ENCODE data around the gene AUTS2.

Gene AUTS2

GRCh38 chr7:70681469-70682350 lies 1083.4 kb downstream of the AUTS2 start:
- no peak for DNase-seq (ENCODE audit: low read depth, low spot score)
- TF ChIP-seq YY1 (IDR thresholded peaks at IDR 0.05; ENCODE audit: insufficient read depth, insufficient read length) (no peak), ZNF274 (IDR thresholded peaks at IDR 0.05; ENCODE audit: low read depth, low read length) (no peak), SUZ12 (IDR thresholded peaks at IDR 0.05; ENCODE audit: extremely low read depth, insufficient read depth, insufficient read length) (no peak)
- Histone ChIP-seq H3K36me3 (ENCODE audit: insufficient read depth, insufficient read length, low read length) (no peaks in the 10 kb centered on the region), H3K27me3 (ENCODE audit: insufficient read depth, insufficient read length) (peaks cover 8% of the 10 kb centered on the region), H3K4me3 (ENCODE audit: insufficient read length, low read depth) (no peak overlapping the region), H3K9me3 (ENCODE audit: insufficient read depth, low read length) (no peaks in the 10 kb centered on the region), H3K9ac (ENCODE audit: insufficient read length, low read depth) (no peak overlapping the region), H3K4me1 (ENCODE audit: insufficient read depth, insufficient read length) (no peaks in the 10 kb centered on the region)

DNA sequence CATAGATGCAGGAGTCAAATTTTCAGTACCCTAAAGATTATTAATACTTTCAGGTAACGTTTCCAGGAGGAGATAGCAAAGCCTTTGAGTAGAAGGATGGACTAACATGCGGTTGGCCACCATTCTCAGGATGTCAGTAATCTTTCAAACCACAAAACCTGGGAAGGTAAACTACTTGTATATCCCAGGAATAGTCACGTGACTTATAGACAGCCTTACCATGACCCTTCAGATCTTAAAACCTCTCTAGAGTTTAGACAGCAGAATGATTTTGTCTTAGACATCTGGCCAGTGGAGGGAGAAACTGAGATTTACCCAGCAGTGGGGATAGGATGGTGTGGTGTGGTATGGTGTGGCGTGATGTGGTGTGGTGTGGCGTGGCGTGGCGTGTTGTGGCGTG lies 1085.9 kb downstream of the AUTS2 start:
- no peaks in the 10 kb centered on the region for H3K4me1 ChIP-seq (ENCODE audit: insufficient read depth, insufficient read length)
- no peaks in the 10 kb centered on the region for H3K9me3 ChIP-seq (ENCODE audit: insufficient read depth, low read length)
- no peak overlapping the region for H3K9ac ChIP-seq (ENCODE audit: insufficient read length, low read depth)
- peaks cover 8% of the 10 kb centered on the region for H3K27me3 ChIP-seq (ENCODE audit: insufficient read depth, insufficient read length)
- TF ChIP-seq SUZ12 (IDR thresholded peaks at IDR 0.05; ENCODE audit: extremely low read depth, insufficient read depth, insufficient read length) = no peak
- no peak for TF ChIP-seq ZNF274 (IDR thresholded peaks at IDR 0.05; ENCODE audit: low read depth, low read length)
- TF ChIP-seq YY1 (IDR thresholded peaks at IDR 0.05; ENCODE audit: insufficient read depth, insufficient read length) = no peak
- no peak overlapping the region for H3K4me3 ChIP-seq (ENCODE audit: insufficient read length, low read depth)
- H3K36me3 ChIP-seq (ENCODE audit: insufficient read depth, insufficient read length, low read length) = no peaks in the 10 kb centered on the region
- no peak for DNase-seq (ENCODE audit: low read depth, low spot score)

GRCh38 chr7:70693321-70693685 lies 1095.0 kb downstream of the AUTS2 start:
- H3K9ac ChIP-seq (ENCODE audit: insufficient read length, low read depth) = peak overlapping the region; percentile 79
- peaks cover 13% of the 10 kb centered on the region for H3K27me3 ChIP-seq (ENCODE audit: insufficient read depth, insufficient read length)
- peaks cover 3% of the 10 kb centered on the region for H3K4me1 ChIP-seq (ENCODE audit: insufficient read depth, insufficient read length)
- no peak for DNase-seq (ENCODE audit: low read depth, low spot score)
- peak overlapping the region; percentile 23 for H3K4me3 ChIP-seq (ENCODE audit: insufficient read length, low read depth)
- no peaks in the 10 kb centered on the region for H3K9me3 ChIP-seq (ENCODE audit: insufficient read depth, low read length)
- no peak for TF ChIP-seq SUZ12 (IDR thresholded peaks at IDR 0.05; ENCODE audit: extremely low read depth, insufficient read depth, insufficient read length)
- no peak for TF ChIP-seq ZNF274 (IDR thresholded peaks at IDR 0.05; ENCODE audit: low read depth, low read length)
- no peak for TF ChIP-seq YY1 (IDR thresholded peaks at IDR 0.05; ENCODE audit: insufficient read depth, insufficient read length)
- peaks cover 5% of the 10 kb centered on the region for H3K36me3 ChIP-seq (ENCODE audit: insufficient read depth, insufficient read length, low read length)

GRCh38 chr7:70693686-70694433 lies 1095.6 kb downstream of the AUTS2 start:
- TF ChIP-seq YY1 (IDR thresholded peaks at IDR 0.05; ENCODE audit: insufficient read depth, insufficient read length) (no peak), SUZ12 (IDR thresholded peaks at IDR 0.05; ENCODE audit: extremely low read depth, insufficient read depth, insufficient read length) (no peak), ZNF274 (IDR thresholded peaks at IDR 0.05; ENCODE audit: low read depth, low read length) (no peak)
- no peaks in the 10 kb centered on the region for H3K9me3 ChIP-seq (ENCODE audit: insufficient read depth, low read length)
- peak overlapping the region; percentile 67 for H3K4me3 ChIP-seq (ENCODE audit: insufficient read length, low read depth)
- H3K27me3 ChIP-seq (ENCODE audit: insufficient read depth, insufficient read length) = peaks cover 13% of the 10 kb centered on the region
- peak overlapping the region; percentile 89 for H3K9ac ChIP-seq (ENCODE audit: insufficient read length, low read depth)
- no peak for DNase-seq (ENCODE audit: low read depth, low spot score)
- peaks cover 7% of the 10 kb centered on the region for H3K36me3 ChIP-seq (ENCODE audit: insufficient read depth, insufficient read length, low read length)
- peaks cover 3% of the 10 kb centered on the region for H3K4me1 ChIP-seq (ENCODE audit: insufficient read depth, insufficient read length)

DNA sequence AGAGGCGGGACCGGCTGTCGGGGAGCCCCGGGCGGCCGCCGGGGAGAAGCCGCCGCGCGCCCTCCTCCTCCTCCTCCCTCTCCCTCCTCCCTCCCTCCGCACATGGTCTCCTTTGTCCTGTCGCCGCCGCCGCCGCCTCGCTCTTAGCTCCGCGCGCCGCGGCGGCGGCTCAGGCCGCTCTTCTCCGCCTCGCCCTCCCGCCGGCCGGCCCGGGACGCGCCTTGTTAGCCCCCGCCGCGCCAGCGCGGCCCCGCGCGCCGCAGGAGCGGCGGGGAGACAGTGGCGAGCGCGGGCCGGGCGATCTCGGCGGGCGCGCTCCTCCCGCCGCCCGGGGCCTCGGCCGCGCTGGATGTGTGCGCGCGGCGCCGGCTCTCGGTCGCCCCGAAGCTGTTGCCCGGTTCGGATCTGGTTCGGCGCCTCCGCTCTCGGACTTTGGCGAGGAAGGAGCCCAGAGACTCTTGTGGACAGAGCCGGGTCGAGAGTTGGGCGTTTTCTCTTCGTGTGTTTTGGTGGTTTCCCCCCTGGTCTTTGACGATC lies 1096.2 kb downstream of the AUTS2 start:
- DNase-seq (ENCODE audit: low read depth, low spot score) = no peak
- Histone ChIP-seq H3K4me3 (ENCODE audit: insufficient read length, low read depth) (peak overlapping the region; percentile 67), H3K4me1 (ENCODE audit: insufficient read depth, insufficient read length) (peaks cover 3% of the 10 kb centered on the region), H3K27me3 (ENCODE audit: insufficient read depth, insufficient read length) (peaks cover 13% of the 10 kb centered on the region), H3K9me3 (ENCODE audit: insufficient read depth, low read length) (no peaks in the 10 kb centered on the region), H3K36me3 (ENCODE audit: insufficient read depth, insufficient read length, low read length) (peaks cover 13% of the 10 kb centered on the region), H3K9ac (ENCODE audit: insufficient read length, low read depth) (peak overlapping the region; percentile 89)
- TF ChIP-seq SUZ12 (IDR thresholded peaks at IDR 0.05; ENCODE audit: extremely low read depth, insufficient read depth, insufficient read length) (no peak), YY1 (IDR thresholded peaks at IDR 0.05; ENCODE audit: insufficient read depth, insufficient read length) (no peak), ZNF274 (IDR thresholded peaks at IDR 0.05; ENCODE audit: low read depth, low read length) (no peak)

DNA sequence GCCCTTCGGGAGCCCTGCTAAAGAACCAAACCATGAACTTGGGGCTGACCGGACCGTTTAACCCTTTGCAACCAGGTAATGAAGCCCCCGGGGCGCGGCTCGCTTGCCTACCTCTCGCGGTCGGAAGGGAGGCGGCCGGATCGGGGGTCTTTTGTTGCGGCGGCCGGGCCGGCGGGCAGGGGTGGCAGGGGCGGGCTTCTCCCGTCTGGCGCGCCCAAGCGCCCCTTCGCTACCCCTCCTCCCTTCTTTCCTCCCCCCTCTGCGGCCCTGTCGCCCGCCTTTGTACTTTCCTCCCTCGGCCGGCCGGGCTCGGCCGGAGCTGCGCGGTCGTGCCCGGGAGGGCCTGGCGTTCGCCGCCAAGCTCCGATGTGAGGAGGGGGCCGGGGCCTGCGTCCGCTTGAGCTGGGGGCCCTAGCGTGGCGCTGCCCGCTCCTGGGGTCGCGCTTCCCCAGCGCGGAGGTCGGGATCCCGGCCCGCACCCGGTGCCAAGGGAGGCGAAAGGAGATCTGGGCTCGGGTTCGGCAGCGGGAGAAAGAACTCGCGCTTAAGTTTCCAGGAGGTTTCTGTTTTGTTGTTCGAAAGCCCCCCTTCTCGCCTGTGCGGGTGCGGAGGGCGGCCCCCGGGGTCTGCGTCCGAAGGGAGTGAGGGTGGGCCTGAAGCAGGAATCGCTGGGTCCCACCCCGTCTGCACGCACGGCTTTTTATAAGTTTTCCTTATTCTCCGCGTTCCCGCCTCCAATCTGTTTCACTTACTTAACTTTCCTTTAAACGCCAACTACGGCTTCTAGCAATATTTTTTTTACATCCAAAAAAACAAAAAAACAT lies 1096.9 kb downstream of the AUTS2 start:
- TF ChIP-seq YY1 (IDR thresholded peaks at IDR 0.05; ENCODE audit: insufficient read depth, insufficient read length) (no peak), SUZ12 (IDR thresholded peaks at IDR 0.05; ENCODE audit: extremely low read depth, insufficient read depth, insufficient read length) (no peak), ZNF274 (IDR thresholded peaks at IDR 0.05; ENCODE audit: low read depth, low read length) (no peak)
- H3K4me3 ChIP-seq (ENCODE audit: insufficient read length, low read depth) = peak overlapping the region; percentile 67
- H3K36me3 ChIP-seq (ENCODE audit: insufficient read depth, insufficient read length, low read length) = peaks cover 13% of the 10 kb centered on the region
- peak overlapping the region; percentile 89 for H3K9ac ChIP-seq (ENCODE audit: insufficient read length, low read depth)
- peaks cover 3% of the 10 kb centered on the region for H3K4me1 ChIP-seq (ENCODE audit: insufficient read depth, insufficient read length)
- no peak for DNase-seq (ENCODE audit: low read depth, low spot score)
- H3K27me3 ChIP-seq (ENCODE audit: insufficient read depth, insufficient read length) = peaks cover 13% of the 10 kb centered on the region
- no peaks in the 10 kb centered on the region for H3K9me3 ChIP-seq (ENCODE audit: insufficient read depth, low read length)
